ENCODE data around the gene DHRS1.

DHRS1 gene

DNA sequence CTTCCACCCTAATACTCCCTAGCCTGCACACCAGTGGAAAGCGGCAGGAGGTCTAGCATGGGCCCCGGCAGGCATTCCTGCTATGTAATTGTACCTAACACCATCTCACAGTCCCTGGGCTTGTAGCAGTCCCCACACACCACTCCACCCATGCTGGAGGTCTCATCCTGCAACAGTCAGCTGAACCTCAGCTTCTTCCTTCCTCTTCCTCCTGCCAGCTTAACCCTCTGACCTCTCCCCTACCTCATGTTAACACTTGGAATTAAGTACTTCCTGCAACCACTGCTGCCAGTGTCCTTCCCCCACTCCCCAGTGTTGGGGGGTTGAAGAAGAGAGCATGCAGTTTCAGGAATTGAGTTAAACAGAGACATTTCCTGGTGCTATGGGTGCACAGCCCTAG, 27.7 kb upstream of the DHRS1 start:
- TF ChIP-seq FOXP2 (optimal IDR thresholded peaks at IDR 0.05; ENCODE audit: borderline replicate concordance, extremely low read depth, extremely low read length, insufficient read depth), result no peak
- no peak for TF ChIP-seq SIN3A (IDR thresholded peaks at IDR 0.05; ENCODE audit: borderline replicate concordance, insufficient read depth, low read length)
- no peak for TF ChIP-seq POLR2AphosphoS5 (IDR thresholded peaks at IDR 0.05; ENCODE audit: low read depth, low read length)
- TF ChIP-seq, protein P1, sequence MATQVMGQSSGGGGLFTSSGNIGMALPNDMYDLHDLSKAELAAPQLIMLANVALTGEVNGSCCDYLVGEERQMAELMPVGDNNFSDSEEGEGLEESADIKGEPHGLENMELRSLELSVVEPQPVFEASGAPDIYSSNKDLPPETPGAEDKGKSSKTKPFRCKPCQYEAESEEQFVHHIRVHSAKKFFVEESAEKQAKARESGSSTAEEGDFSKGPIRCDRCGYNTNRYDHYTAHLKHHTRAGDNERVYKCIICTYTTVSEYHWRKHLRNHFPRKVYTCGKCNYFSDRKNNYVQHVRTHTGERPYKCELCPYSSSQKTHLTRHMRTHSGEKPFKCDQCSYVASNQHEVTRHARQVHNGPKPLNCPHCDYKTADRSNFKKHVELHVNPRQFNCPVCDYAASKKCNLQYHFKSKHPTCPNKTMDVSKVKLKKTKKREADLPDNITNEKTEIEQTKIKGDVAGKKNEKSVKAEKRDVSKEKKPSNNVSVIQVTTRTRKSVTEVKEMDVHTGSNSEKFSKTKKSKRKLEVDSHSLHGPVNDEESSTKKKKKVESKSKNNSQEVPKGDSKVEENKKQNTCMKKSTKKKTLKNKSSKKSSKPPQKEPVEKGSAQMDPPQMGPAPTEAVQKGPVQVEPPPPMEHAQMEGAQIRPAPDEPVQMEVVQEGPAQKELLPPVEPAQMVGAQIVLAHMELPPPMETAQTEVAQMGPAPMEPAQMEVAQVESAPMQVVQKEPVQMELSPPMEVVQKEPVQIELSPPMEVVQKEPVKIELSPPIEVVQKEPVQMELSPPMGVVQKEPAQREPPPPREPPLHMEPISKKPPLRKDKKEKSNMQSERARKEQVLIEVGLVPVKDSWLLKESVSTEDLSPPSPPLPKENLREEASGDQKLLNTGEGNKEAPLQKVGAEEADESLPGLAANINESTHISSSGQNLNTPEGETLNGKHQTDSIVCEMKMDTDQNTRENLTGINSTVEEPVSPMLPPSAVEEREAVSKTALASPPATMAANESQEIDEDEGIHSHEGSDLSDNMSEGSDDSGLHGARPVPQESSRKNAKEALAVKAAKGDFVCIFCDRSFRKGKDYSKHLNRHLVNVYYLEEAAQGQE (IDR thresholded peaks at IDR 0.05; ENCODE audit: insufficient read depth in 1 of 2, low read depth in 2 of 2, low read length in 2 of 2), result no peak
- no peak for TF ChIP-seq TAF1 (IDR thresholded peaks at IDR 0.05; ENCODE audit: borderline replicate concordance, insufficient read depth, low read length)

DNA sequence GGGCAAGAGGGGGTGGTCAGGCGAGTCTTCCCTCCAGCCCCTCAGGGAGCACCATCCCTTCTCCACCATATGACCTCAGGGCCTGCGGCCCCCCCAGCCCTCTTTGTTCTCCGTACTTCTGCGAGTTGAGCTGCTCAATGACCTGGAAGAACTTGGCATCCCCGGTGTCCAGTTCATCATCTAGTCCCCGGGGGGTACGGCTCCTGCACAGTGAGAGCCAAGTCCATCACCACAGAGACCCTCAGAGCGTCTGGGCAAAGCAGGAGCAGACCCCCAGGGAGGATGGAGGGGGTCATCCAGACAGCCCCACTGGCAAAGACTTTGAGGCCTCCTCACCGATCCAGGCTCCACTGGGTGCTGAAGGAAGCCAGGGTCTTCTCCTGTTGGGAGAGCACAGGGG, 26.4 kb upstream of the DHRS1 start:
- TF ChIP-seq SIN3A (IDR thresholded peaks at IDR 0.05; ENCODE audit: borderline replicate concordance, insufficient read depth, low read length) (no peak), FOXP2 (optimal IDR thresholded peaks at IDR 0.05; ENCODE audit: borderline replicate concordance, extremely low read depth, extremely low read length, insufficient read depth) (no peak), POLR2AphosphoS5 (IDR thresholded peaks at IDR 0.05; ENCODE audit: low read depth, low read length) (no peak), TAF1 (IDR thresholded peaks at IDR 0.05; ENCODE audit: borderline replicate concordance, insufficient read depth, low read length) (no peak)
- TF ChIP-seq, protein P1 (IDR thresholded peaks at IDR 0.05; ENCODE audit: insufficient read depth in 1 of 2, low read depth in 2 of 2, low read length in 2 of 2), result no peak

DNA sequence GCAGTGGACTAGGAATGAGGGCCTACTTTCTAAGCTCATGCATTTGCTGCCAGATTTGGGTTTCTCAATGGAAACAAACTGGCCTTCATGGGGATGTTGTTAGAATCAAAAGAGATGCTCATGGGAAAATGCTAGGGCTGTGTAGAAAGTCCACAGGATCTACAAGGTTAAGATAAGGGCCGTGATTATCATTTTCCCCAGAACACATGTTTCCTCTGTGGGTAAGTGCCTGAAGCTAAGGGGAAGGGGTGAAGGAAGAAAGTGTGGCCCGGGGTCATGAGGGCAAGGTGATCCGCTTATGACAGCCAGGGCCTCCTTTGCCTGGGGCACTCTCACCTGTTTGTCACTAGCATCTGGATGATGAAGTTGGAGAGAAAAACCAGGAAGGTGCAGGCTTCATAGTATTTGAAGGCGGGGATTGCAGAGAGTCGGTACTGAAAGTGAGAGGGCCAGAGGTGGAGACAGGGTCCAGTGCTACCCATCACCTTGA, 25.5 kb upstream of the DHRS1 start:
- TF ChIP-seq SIN3A (IDR thresholded peaks at IDR 0.05; ENCODE audit: borderline replicate concordance, insufficient read depth, low read length) (no peak), TAF1 (IDR thresholded peaks at IDR 0.05; ENCODE audit: borderline replicate concordance, insufficient read depth, low read length) (no peak), POLR2AphosphoS5 (IDR thresholded peaks at IDR 0.05; ENCODE audit: low read depth, low read length) (no peak), FOXP2 (optimal IDR thresholded peaks at IDR 0.05; ENCODE audit: borderline replicate concordance, extremely low read depth, extremely low read length, insufficient read depth) (no peak)
- TF ChIP-seq, protein P1 (IDR thresholded peaks at IDR 0.05; ENCODE audit: insufficient read depth in 1 of 2, low read depth in 2 of 2, low read length in 2 of 2), result no peak

DNA sequence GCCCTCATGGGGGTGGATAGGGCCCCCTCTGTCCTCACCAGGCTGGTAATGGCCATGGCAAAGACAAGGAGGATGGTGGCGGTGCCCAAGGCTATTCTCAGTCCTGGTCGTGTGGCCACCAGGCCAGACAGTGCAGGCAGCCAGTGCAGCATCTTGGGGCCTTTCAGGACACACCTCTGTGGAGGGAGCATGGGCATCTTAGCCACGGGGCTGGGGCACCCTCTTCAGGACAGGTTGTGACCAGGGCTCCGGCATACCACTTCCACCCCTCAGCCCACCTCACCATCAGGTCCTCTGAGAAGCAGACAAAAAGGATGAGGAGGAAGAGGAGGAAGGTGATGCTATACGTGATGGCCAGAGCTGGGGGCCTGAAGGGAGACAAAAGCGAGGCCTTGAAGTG, 24.4 kb upstream of the DHRS1 start:
- TF ChIP-seq TAF1 (IDR thresholded peaks at IDR 0.05; ENCODE audit: borderline replicate concordance, insufficient read depth, low read length), result no peak
- TF ChIP-seq, protein P1 (IDR thresholded peaks at IDR 0.05; ENCODE audit: insufficient read depth in 1 of 2, low read depth in 2 of 2, low read length in 2 of 2), result no peak

DNA sequence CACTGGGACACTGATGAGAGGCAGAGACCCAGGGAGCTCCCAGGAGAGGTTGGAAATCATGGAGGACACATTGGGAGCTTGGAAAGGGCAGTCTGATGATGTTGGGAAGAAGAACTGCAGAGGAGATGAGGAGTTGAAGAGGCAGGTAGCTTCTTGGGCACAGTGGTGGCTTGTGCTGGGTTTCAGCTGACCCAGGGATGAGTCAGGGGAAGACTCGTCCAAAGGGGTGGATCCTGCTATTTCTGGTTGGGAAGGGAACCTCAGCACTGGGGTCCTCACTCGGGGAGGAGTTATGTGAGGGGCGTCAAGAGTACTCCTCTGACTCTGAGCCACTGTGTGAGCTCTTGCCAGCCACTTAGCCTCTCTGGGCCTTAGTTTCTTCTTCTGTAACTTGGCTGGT, 23.8 kb upstream of the DHRS1 start:
- TF ChIP-seq TAF1 (IDR thresholded peaks at IDR 0.05; ENCODE audit: borderline replicate concordance, insufficient read depth, low read length) (no peak), FOXP2 (optimal IDR thresholded peaks at IDR 0.05; ENCODE audit: borderline replicate concordance, extremely low read depth, extremely low read length, insufficient read depth) (no peak), POLR2AphosphoS5 (IDR thresholded peaks at IDR 0.05; ENCODE audit: low read depth, low read length) (no peak), SIN3A (IDR thresholded peaks at IDR 0.05; ENCODE audit: borderline replicate concordance, insufficient read depth, low read length) (no peak)
- TF ChIP-seq, protein P1 (IDR thresholded peaks at IDR 0.05; ENCODE audit: insufficient read depth in 1 of 2, low read depth in 2 of 2, low read length in 2 of 2), result no peak

Data from PFSK-1 (cell line).